NCI-H510A (cell line): ENCODE measurements around the gene VAV2.

Source experiments
- DNase-seq: peaks from one replicate; lab custom pipeline; 2025; lab: John Stamatoyannopoulos, UW

VAV2 gene

DNA sequence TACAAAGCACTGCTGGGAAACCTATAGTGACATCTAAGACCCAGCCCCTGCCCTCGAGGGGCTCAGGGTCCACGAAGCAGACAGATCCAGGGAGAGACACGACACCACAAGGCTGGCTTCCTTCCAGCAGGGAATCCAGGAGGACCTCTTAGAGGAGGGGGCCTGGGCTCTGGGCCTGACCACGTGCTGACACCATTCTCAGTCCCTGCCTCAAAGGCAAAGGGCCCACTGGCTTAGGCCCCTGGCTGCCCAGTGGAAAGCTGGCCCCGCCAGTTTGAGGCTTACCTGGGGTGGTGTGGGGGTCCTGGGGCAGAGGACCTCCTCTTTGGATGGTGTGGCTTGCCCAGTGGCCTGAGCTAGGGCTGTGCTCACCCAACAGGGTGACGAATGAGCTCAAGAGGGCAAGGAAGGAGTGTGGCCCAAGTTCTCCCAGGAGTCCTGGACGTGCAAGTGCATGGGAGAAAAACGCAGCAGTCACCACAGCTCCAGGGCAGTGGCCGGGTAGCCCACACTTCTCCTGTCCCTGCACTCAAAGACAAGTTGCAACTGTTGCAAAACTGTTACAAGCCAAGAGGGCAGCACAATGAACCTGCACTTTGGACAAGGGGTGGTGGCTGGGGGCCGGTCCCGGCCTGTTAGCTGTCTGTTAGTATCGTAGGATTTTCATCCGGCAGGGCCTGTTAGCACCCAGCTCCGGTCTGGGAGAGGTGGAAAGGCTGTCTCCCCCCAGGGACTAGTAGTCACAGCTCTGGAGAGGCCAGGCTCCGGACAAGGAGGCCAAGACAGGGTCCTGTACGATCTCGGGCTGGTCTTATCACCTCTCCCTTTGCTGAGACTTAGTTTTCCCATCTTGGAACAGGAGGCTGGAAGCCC lies 252.5 kb downstream of the VAV2 start:
- no peak for DNase-seq

DNA sequence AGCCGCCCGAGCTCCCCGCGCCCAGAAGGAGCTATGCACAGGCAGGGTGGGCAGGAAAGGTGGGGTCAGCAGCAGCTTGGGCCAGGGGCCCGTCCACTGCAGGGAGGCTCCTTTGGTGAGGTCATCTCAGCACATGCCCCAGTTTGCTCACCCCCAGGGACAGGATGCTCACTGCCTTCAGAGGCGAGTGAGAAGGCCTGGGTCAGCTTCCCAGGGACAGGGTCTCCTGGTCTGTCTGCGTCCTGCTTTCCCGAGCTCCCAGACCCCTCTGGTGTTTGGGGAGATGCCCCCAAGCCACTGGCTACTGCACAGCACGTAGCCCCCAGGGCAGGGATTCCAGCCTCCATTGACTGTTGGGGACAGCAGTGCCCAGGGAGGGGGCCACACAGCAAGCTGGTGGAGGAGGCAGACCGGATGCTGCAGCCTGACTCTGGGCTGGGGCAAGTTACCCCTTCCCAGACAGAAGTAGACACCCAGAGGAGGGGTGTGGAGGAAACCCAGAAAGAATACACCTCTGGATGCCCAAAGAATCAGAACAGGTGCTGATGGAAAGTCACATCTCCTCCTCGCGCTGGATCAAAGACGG lies 253.4 kb downstream of the VAV2 start:
- no peak for DNase-seq

DNA sequence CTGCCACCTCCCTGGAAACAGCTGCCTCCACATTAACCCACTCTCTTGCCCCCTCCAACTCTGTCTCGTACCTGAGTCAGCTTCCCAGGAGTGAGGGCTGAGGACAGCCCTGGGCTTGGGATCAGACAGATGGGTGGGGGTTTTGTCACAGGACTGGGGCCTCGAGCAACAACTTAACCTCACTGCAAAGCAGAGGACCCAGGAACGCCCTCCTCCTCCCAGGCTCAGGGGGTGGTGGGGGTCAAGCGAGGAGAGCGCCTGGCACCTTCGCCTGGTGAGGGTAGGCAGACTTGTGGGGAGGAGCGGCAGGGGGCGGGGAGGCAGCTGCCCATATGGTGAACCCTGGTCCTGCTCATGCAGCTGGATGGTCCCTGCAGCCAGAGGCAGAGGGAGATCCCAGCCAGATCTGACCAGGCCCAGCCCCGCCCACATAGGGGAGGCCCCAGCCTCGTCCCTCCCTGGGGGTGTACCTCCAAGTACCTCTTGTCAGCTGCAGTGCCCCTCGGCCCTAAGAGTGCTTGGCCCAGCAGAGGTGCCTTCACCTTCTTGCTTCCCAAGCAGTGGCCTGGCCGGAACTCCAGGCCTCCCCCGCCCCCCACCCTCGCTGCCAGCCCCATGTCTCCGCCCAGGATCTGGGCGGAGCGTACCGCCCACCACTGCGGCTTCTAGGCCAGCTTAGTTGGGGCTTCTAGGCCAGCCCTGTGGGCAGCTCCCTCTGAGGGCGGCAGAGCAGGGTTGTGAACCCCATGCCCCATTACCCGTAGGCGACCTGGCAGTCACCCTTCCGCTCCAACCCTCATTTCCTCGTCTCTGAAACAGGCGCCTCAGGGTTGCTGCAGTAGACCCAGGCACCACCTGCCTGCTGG lies 254.1 kb downstream of the VAV2 start, which contains the start of gene SARDH:
Gene SARDH (minus strand): TSS at position 579 of the 866 bp plus-strand sequence. CDS start 4,179 bp downstream, outside the sequence.
- DNase-seq = peak; percentile 47

DNA sequence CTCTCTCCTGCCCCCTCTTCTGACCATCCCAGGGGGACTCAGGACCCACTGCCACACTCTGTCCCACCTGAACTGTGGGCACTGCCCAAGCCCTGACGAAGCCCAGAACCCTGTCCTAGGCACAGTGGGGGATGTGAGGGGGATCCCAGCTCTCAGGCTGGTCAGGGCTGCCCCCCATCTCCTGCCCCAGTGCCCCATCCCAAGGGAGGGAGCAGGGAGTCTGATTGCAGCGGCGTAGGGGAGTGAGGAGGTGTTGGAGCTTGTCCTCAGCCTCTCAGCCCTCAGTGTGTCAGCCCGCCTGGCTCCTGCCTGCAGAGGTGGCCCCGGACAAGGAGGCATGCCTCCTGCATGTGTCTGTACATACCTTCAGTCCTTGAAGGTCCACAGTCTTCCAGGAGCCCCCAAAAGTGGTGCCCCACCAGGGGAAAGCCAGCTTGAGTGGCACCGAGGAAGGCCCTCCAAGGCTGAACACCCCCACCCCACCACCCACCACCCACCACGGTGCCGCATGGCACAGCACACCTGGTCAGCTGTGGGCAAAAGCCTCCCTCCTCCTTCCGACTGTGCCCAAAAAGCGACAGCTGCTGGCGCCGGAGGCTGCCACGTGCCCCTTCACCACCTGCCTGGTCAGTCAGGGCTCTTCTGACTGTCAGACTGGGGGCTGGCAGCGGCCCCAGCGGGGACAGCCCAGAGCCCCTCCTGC lies 254.9 kb downstream of the VAV2 start:
- peak; percentile 38 for DNase-seq

DNA sequence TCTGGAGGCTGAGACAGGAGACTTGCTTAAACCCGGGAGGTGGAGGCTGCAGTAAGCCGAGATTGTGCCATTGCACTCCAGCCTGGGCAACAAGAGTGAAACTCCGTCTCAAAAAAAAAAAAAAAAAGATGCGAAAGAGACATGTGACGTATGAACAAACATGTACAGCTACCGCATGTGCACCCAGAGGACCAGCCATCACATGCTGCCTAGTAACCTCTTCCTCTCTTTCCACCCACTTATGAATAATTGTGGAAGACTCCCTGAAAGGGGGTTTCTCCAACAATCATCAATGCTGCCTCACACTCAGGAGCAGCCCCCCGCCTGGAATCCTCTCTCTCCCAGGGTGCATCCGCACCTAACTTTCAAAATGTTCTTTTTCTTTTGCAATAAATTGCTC lies 256.2 kb downstream of the VAV2 start:
- DNase-seq = no peak

DNA sequence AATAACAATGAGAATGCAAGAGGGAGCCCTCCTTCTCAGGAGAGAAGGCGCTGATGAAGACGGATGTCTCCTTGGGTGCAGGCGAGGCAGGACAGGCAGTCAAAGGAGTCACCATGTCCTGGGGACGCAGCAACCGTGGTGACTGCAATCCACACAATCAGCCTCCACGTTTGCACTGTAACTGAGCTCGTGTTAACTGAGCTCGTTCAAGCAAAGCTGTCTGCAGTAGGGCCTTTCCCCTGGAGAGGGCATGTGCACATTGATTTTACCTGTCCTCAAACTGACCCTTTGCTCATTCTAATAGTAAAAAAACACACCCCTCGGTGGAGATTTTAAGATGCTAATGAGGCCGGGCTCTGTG lies 256.7 kb downstream of the VAV2 start:
- DNase-seq = no peak

DNA sequence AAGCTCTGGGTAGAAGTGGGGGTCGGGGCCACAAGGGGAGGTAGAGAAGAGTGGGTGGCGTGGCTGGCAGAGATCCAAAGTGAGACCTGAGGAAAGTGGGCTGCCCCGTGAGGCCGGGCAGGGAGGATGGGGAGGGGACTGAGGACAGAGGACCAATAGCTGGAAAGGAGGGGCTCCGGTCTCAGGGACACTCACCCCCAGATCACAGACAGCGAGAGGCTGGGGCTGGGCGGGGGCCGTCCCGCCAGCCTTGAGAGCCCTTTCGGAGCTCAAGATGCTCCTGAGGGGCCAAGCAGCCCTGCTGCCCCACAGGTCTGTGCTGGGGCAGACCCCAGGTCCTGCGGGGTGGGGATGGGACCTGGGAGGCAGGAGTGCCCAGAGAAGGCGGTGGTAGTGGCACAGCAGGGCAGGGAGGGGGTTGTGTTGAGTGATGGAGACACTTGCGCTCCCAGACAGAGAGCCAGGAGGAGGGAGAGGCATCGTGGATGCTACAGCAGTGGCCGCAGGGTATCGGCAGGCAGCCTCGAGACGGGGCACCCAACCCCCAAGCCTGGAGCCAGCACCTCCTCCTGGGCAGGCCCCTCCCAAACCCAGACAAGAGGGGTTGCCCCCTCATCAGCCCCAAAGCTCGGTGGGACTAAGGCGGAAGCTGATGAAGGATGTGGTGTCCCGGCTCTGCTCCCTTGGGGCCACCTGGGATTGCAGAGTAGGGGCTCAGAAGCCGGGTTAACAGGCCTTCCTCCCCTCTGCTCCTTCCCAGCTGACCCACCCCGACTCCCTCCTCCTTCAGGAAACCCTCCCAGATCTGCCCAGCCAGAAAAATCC lies 257.3 kb downstream of the VAV2 start:
- no peak for DNase-seq

DNA sequence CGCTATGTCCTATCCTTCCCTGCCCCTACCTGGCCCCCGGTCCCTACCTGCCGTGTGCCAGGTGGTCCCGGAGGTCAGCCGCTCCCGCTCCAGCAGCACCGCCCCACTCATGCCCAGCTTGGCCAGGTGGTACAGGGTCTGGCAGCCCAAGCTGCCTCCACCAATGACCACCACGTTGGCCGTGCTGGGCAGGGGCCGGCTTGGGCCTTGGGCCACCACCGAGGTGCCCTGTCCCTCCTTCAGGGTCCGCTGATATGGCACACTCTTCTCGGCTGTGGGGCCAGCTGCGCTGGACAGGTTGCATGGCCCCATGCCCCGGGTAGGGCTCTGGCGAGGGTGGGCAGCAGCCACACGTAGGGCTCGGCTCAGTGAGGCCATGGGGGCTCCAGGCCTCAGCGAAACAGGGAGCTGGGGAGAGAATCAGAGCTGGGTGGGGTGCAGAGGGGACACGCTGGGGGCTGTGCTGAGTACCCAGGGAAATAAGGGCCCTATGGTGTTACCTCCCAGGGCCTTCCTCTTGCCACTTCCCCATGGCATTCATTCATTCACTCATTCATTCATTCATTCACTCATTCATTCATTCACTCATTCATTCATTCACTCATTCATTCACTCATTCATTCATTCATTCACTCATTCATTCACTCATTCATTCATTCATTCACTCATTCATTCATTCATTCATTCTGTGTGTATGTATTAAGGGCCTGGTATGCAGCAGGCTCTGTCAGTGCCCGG lies 258.2 kb downstream of the VAV2 start:
- no peak for DNase-seq

DNA sequence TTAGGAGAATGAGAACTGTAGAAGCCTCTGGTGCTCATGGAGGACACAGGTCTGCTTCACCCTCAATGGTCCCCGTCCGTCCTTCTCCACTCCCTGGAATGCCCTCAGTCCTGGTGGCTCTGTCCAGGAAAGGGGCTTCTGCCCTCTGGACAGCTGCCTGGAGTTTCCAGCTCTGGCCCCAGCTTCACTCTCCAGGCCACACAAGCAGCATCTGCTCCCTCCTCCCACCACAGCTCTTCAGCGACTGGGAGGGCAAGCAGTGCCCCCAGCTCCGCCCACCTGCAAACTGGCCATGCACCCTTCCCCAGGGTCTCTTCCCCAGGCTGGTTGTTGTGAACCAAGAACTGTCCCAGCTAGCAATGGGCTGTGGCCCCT lies 258.7 kb downstream of the VAV2 start:
- DNase-seq = no peak

DNA sequence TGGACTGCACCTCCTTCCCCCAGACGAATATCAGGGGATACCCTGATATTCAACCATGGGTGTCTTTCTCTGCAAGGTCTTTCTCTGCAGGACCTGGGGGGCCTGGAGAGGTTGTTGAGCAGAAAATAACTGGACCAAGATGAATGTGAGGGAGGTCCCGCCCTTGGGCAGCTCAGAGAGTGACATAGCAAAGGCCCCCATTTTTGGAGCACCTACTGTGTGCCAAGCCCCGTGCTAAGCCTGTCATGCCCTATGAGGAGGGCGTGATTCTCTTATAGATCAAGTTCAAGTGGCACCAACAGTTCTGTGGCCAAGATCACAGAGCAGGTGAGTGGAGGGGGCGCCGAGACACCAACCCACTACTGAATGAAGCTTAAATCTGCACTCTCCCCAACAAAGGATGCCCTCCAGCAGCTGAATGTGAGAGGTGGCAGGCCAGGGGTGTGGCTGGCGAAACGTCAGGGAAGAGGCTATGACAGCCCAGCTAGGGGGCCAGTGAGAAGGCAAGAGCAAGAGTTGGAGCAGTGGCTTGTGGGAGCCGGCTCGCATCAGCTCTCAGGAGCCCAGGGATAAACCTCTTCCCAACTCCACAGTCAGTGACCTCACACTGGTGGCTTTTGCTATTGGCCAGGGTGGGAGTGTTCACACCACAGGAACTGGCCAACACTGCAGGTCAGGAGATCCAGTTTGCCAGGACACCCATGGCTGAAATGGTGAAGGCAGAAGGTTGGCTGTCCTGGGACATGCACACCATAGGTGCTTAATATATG lies 259.3 kb downstream of the VAV2 start:
- no peak for DNase-seq

DNA sequence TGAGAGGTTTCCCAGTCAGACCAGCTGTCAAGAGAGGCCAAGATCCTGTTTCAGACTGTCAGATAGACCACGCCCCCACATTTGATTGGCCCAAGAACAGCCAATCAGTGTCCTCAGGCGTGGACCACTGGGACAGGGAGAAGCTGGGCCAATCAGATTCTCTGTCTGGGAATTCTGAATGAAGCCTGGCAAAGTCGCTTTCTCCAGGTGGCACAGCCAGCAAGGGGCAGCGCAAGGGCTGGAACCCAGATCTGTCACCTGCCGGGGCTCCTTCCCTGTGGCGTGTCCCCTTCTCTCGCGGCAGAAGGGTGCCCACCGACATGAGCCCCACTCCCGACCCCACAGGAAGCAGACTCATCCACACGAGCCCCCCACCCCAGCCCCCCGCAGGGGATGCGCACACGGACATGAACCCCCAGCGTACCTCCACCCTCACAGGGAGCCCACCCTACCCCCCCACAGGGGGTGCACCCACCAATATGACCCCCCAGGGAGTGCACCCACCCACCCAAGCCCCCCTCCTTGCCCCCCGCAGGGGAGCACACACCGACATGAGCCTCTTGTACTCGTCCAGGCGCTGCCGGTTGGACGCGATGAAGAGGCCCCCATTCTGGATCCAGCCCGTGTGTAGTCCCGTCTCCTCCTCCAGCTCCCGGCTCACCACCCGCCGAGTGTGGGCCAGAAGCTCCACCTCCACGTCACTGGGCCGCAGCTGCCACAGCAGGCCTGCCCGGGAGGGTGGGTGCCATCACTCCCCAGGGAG lies 260.1 kb downstream of the VAV2 start:
- peak; percentile 88 for DNase-seq

DNA sequence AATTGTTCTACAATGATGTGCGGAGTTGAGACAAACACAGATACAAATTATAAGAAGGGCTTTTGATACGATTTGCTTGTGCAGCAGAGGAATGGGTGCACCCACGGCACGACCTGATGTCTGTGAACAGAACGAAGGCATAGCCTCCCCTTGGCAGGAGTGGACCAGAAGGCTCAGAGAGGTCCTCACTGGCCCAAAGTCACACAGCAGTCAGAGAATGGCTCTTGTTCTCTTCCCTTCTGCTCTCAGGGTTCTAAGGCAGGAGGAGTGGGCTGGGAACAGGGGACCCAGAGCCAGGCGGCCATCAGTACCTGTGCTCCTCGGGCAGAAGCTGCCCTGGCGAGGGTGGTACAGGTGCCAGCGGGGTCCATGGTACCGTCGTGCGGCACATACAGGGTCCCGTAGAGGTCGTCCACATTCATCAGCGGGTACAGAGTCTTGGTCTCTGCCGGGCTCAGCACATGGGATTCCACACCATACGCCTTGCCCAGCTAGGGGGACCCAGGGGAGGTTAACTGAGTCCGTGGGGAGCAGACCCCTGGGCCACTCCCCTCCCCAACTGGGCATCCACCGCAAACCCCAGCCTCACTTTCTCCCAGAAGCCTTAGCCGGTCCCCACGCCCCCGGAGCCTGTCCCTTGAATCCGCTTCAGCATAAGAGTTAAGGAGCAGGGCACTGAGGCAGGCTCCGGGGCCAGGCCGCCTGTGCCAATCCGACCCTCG lies 261.0 kb downstream of the VAV2 start:
- no peak for DNase-seq

DNA sequence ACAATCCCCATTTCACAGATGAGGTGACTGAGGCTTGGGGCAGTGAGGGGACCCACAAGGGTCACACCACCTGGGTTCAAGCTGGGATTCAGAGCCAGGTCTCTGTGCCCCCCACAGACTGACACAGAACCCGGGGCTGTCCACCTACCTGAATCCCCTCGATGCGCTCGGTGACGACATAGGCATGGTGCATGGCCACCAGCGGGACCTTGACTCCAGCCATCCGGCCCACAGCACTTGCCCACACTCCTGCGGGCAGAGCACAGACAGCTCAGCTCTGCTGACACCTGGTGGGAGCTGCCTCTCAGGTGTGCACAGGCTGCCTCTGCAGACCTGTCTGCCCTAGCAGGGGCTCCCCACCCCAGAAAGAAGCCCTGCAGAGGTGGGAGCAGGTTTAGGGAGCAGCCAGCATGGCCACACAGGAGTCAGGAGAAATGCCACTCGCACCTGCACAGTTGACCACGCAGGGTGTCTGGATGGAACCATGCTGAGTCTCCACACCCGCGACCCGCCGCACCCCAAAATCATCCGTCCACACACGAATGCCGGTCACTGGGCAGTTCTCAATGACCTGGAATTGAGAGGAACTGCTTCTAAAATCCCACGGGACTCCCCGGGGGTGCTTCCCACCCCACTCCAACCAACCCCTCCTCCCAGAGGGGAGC lies 262.4 kb downstream of the VAV2 start:
- no peak for DNase-seq

DNA sequence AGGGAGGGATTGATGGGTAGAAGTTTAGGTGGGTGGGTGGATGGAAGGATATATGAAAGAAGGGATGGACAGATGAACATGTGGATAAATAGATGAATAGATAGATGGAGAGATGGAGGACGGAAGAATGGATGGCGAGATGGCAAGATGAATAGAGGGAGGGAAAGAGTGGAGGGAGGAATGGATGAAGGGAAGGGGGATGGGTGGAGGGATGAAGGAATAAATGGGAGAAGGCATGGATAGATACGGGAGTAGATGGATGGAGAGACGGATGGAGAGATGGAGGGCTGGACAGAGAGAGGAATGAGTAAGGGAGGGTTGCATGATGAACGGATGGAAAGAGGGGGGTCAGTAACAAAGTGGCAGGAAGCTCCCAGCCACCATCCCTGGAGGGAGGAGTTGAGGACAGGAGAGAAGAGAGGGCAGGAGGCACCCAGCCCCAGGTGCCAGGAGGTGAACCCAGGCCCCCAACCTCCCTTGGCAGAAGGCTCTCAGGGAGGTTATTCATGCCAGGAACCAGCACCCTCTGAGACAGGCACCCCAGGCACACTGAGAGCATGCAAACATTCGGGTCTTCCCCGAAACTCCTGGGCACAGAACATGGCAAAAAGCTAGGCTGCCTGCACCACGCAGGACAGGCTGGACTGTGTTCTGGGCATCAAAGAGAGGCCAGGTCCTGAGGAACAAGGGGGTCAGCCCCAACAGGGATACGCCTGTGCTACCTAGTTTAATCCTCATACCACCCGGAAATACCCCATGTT lies 263.1 kb downstream of the VAV2 start:
- no peak for DNase-seq

DNA sequence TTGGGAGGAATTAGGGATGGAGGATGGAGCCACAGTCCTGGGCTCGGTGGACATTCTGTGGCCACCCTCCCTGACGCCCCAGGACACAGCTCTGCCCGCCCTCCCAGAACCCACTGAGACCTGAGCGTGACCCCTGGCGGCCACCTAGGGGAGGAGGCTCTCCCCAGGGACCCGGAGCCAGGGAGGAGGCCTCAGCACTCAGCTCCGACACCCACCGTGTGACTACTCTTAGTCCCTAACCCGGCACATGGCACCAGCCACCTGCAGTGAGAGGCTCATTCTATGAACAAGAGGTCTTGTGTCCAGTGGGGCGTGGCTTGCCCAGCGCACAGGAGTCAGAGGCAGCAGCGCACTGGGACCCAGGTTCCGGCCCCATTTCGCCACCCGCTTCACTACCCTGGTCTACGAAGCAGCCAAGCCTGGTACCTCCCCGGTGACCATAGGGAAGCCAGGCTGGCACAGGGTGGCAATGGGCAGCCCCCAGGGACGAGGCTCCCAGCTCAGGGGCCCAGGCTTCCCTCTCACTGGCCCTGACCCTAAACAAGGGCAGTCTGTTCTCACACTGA lies 264.2 kb downstream of the VAV2 start:
- DNase-seq = no peak

DNA sequence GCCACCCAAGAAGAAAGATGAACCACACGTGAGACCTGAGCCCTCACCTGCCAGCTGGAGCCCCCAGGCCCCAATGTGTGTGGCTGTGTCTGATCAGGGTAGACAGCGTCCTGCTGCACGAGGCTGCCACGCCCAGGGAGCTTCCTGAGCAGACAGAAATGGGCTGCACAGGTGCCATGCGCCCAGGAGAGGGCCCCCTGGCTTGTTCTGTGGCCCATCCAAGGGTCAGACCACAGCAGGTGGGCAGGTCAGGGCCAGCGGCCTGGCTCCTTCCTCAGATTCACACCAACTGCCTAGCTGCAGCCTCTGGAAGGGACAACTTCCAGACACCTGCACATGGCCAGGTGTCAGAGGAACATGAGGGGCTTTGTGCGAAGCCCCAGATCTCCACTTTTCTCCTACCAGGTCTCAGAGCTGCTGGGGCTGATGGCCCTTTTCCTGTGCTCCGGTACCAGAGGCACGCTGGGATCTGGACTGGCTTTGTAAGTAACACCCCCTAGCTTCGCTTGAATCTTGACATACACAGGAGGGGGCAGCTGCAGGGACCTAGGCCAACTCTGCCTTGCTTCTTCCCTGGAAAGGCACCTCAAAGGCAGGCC lies 264.7 kb downstream of the VAV2 start:
- DNase-seq = no peak
